Cardiac muscle cell (in vitro differentiated cells and primary cell): ENCODE measurements around the gene ACBD4. TPM values are rescaled to one million over a fixed set of nuclear protein-coding genes. Genes with fewer than 3 reads are reported as not detected.

Source experiments
- DNase-seq, 2 donors: peaks; one replicate each; pipeline versions ENCODE4 v3.0.0 to v3.0.0-alpha.2; 2010 to 2017; ENCODE audit warnings: low read depth in 1 of 2, low spot score in 1 of 2
- H3K27ac ChIP-seq: fragments of 200-600 bp; sonication (generic); 2 replicates; pipeline ENCODE4 v1.5.1; 2016
- H3K27me3 ChIP-seq: fragments of 200-600 bp; sonication (generic); 2 replicates; pipeline ENCODE4 v1.6.0; 2016; ENCODE audit warnings: control low read depth
- H3K36me3 ChIP-seq: fragments of 200-600 bp; sonication (generic); 2 replicates; pipeline ENCODE4 v1.5.1; 2016; ENCODE audit warnings: control low read depth
- H3K4me1 ChIP-seq: fragments of 200-600 bp; sonication (generic); 2 replicates; pipeline ENCODE4 v1.8.1; 2017; ENCODE audit warnings: low read depth, mild to moderate bottlenecking, mixed run types
- H3K4me3 ChIP-seq: fragments of 200-600 bp; sonication (generic); 2 replicates; pipeline ENCODE4 v1.5.1; 2016; ENCODE audit warnings: mild to moderate bottlenecking
- H3K9me3 ChIP-seq: fragments of 200-600 bp; sonication (generic); 2 replicates; pipeline ENCODE4 v1.5.1; 2017; ENCODE audit warnings: low read depth, mild to moderate bottlenecking, control low read depth
- polyA plus RNA-seq: library from polyadenylated mRNA; unstranded; fragments of >200 nt; fragmentation: Nextera tagmentation; extraction: Ambion mirVana; gene quantifications from 2 replicates; pipeline ENCODE4 v1.2.1, GENCODE V29; 2016
- total RNA-seq: library from RNA; depleted of rRNA; stranded (reverse); fragments of >200 nt; gene quantifications from 2 replicates; pipeline ENCODE4 v1.2.3, GENCODE V29; 2016
- TF ChIP-seq, protein P1 (sequence below): IDR thresholded peaks from 2 replicates; pipeline ENCODE4 v1.5.1; 2012; ENCODE audit warnings: low read depth, mild to moderate bottlenecking, low read length

The ACBD4 gene
- total and polyA plus RNA-seq, 2 experiments from 2014 or later, result 20.5 to 29.3 TPM

DNA sequence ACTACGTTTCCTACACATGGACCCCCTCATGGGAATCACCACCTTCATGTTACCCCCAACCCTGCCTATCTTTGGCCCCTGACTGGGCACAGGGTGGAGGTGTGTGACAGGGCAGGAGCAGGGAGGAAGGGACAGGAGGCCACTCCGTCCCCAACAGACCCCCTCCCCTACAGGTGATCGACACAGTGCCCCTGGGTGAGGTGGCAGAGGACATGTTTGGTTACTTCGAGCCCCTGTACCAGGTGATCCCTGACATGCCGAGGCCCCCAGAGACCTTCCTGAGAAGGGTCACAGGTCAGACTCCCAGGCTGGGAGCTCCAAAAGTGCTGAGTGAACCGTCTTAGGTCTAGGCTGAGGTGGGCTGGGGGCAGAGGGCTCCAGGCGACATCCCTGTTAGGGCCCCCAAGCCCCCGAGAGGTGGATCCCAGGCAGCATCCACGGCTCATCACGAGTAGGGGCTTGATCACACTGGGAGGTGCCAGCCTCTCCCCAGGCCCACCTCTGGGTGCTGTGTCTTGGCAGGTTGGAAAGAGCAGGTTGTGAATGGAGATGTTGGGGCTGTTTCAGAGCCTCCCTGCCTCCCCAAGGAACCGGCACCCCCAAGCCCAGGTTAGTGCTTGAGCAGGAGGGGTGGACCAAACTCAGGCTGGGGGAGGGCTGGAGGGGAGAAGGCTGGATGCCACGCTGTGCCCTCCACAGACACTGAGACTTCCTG, 1.5 kb downstream of the ACBD4 start:
- Histone ChIP-seq H3K36me3 (no peaks in the 10 kb centered on the region), H3K4me3 (no peak overlapping the region), H3K27me3 (no peaks in the 10 kb centered on the region), H3K9me3 (no peaks in the 10 kb centered on the region), H3K4me1 (peaks cover 8% of the 10 kb centered on the region), H3K27ac (no peak overlapping the region)
- no peak for DNase-seq
- TF ChIP-seq, protein P1, sequence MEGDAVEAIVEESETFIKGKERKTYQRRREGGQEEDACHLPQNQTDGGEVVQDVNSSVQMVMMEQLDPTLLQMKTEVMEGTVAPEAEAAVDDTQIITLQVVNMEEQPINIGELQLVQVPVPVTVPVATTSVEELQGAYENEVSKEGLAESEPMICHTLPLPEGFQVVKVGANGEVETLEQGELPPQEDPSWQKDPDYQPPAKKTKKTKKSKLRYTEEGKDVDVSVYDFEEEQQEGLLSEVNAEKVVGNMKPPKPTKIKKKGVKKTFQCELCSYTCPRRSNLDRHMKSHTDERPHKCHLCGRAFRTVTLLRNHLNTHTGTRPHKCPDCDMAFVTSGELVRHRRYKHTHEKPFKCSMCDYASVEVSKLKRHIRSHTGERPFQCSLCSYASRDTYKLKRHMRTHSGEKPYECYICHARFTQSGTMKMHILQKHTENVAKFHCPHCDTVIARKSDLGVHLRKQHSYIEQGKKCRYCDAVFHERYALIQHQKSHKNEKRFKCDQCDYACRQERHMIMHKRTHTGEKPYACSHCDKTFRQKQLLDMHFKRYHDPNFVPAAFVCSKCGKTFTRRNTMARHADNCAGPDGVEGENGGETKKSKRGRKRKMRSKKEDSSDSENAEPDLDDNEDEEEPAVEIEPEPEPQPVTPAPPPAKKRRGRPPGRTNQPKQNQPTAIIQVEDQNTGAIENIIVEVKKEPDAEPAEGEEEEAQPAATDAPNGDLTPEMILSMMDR, result no peak

DNA sequence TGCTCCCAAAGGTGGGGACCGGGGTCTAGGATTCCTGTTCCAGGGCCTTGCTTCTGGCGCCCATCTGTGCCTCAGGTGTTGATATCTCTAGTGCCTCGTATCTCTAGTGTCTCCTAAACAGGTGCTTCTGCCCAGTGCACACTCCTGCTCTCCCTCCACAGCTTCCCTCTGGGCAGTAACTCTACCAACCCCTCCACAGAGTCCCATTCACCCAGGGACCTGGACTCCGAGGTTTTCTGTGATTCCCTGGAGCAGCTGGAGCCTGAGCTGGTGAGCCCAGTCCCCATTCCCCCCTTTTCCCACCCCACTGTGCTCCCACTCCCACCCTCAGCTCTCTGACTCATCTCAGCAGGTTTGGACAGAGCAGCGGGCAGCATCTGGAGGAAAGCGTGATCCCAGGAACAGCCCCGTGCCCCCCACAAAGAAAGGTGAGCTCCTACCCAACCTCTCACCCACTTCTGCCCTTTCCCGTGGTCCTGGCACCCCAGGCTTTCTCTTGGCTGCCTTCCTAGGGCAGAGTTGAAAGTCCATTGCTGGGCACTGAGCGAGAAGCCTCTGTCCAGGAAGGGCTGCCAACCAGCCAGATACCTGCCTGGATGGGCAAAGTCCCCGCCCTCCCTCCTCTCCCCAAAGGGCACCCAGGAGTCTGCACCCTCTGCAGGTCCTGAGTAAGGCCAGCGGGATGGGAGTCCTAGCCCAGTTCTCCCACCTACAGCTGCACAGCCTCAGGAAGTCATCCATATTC, 2.2 kb downstream of the ACBD4 start:
- Histone ChIP-seq H3K27me3 (no peaks in the 10 kb centered on the region), H3K9me3 (no peaks in the 10 kb centered on the region), H3K36me3 (no peaks in the 10 kb centered on the region), H3K4me1 (peaks cover 8% of the 10 kb centered on the region), H3K27ac (no peak overlapping the region), H3K4me3 (no peak overlapping the region)
- TF ChIP-seq, protein P1, result no peak
- no peak for DNase-seq

DNA sequence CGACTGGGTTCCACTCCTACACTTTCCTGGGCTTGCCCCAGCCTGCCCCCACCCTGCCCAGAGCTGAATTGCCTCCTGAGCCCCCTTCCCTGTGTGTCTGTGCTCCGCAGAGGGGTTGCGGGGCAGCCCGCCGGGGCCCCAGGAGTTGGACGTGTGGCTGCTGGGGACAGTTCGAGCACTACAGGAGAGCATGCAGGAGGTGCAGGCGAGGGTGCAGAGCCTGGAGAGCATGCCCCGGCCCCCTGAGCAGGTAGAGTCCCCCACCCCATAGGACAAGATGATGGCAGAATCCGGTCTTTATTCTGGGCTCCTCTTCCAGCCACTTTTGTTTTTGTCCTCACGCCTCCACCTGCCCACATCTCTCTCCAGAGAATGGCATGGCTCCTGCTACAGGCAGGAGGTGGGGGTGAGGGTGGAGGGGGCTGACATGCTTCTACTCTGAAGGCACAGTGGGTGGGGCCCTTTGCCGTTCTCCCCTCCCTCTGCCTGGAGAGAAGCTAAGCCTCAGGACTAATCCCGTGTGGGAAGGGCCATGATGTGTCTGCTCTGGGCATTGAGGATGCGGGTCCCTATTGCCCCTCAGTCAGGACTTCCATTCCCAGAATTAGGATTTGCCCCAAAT, 3.5 kb downstream of the ACBD4 start:
- H3K4me1 ChIP-seq, result peaks cover 8% of the 10 kb centered on the region
- no peaks in the 10 kb centered on the region for H3K27me3 ChIP-seq
- no peak for DNase-seq
- H3K4me3 ChIP-seq, result no peak overlapping the region
- TF ChIP-seq, protein P1, result no peak
- H3K36me3 ChIP-seq, result no peaks in the 10 kb centered on the region
- no peaks in the 10 kb centered on the region for H3K9me3 ChIP-seq
- H3K27ac ChIP-seq, result no peak overlapping the region

DNA sequence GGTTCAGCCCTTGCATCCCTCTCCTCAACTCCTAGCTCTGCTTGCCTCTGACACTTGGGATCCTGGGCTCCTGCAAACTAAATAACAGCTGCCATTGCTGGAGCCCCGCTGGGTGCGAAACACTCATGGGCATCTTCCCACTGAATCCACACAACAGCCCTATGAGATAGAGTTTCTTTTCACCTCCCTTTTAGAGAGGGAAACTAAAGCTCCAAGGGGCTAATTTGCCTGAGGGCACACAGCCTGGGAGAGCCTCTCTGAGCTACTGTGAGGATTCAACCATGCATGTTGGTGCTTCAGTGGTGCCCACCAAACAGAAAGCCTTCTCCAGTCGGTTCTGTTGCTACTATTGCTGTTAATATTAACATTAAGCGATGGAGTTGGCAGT, 4.0 kb downstream of the ACBD4 start:
- no peaks in the 10 kb centered on the region for H3K9me3 ChIP-seq
- no peak overlapping the region for H3K27ac ChIP-seq
- H3K36me3 ChIP-seq, result no peaks in the 10 kb centered on the region
- no peak overlapping the region for H3K4me3 ChIP-seq
- no peak for DNase-seq
- TF ChIP-seq, protein P1, result no peak
- no peaks in the 10 kb centered on the region for H3K27me3 ChIP-seq
- H3K4me1 ChIP-seq, result peaks cover 8% of the 10 kb centered on the region

DNA sequence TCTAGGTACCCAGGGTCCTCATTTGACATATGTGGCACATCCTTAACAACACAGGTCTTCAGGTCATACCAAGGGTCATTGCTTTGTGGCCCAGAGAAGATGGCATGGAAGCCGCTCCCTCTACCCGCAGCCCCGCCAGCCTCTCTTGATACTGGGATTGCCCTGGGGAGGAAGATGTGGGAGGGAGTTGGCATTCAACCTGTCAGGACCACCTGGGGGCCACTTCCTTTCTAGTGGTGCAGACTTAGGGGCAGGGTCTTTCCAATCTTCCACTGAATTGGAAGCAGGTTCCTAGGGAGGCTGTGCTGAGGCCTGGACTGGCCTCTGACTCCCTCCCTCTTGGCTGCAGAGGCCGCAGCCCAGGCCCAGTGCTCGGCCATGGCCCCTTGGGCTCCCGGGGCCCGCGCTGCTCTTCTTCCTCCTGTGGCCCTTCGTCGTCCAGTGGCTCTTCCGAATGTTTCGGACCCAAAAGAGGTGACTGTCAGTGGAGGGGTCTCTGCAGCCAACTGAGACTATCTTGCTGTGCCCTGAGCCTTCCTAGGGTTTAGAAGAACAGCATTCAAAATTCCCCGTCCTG, 7.7 kb downstream of the ACBD4 start:
- Histone ChIP-seq H3K4me3 (no peak overlapping the region), H3K9me3 (no peaks in the 10 kb centered on the region), H3K4me1 (no peaks in the 10 kb centered on the region), H3K27me3 (no peaks in the 10 kb centered on the region), H3K27ac (no peak overlapping the region), H3K36me3 (no peaks in the 10 kb centered on the region)
- TF ChIP-seq, protein P1, result no peak
- DNase-seq, result no peak
